H1 (cell line): ENCODE data around the gene LIPI. TPM values are rescaled to one million over a fixed set of nuclear protein-coding genes. Genes with fewer than 3 reads are reported as not detected.

ENCODE experiments used
- CTCF ChIA-PET: fragments of 300-600 bp; sonication (Branson Sonifier 250); formaldehyde crosslinking; loops from one replicate; lab custom pipeline; 2021; ENCODE audit not compliant: partially characterized antibody; lab: Charles Lee
- POLR2A ChIA-PET: fragments of 300-600 bp; sonication (Branson Sonifier 250); formaldehyde crosslinking; loops from one replicate; lab custom pipeline; 2021; ENCODE audit warnings: inconsistent platforms; ENCODE audit not compliant: partially characterized antibody; lab: Charles Lee
- DNase-seq, 2 experiments: peaks; one replicate each; pipeline versions ENCODE4 v3.0.0 to v3.0.0-alpha.2; 2010 to 2022; ENCODE audit warnings: low spot score in 2 of 2, low read depth in 1 of 2, mixed read lengths in 1 of 2
- FAIRE-seq: peaks from 2 replicates; lab custom pipeline; 2011; peaks lifted over from hg19 to GRCh38; lab: Jason Lieb, UNC
- H2AFZ ChIP-seq: 2 replicates; pipeline ENCODE4 v1.8.1; 2012; ENCODE audit warnings: low read length, inconsistent platforms
- H2AK5ac ChIP-seq: 2 replicates; pipeline ENCODE4 v1.6.1; 2013; ENCODE audit warnings: low read depth, low read length
- H2BK120ac ChIP-seq: replicated peaks from 2 replicates; pipeline ENCODE3; 2013; ENCODE audit warnings: low read depth, low read length, inconsistent platforms
- H2BK12ac ChIP-seq: 2 replicates; pipeline ENCODE4 v1.6.1; 2013; ENCODE audit warnings: low read depth, low read length
- H2BK15ac ChIP-seq: 2 replicates; pipeline ENCODE4 v1.6.1; 2013; ENCODE audit warnings: low read length
- H2BK20ac ChIP-seq: 2 replicates; pipeline ENCODE4 v1.6.1; 2013; ENCODE audit warnings: low read length
- H2BK5ac ChIP-seq: 2 replicates; pipeline ENCODE4 v1.6.1; 2013; ENCODE audit warnings: low read depth, low read length
- H3K14ac ChIP-seq: 2 replicates; pipeline ENCODE4 v1.6.1; 2013; ENCODE audit warnings: inconsistent platforms; ENCODE audit not compliant: insufficient read length
- H3K18ac ChIP-seq: 2 replicates; pipeline ENCODE4 v1.6.1; 2013; ENCODE audit warnings: low read length; ENCODE audit errors: extremely low read depth
- H3K23ac ChIP-seq: 2 replicates; pipeline ENCODE4 v1.6.1; 2013; ENCODE audit warnings: inconsistent platforms; ENCODE audit not compliant: insufficient read length
- H3K23me2 ChIP-seq: 2 replicates; pipeline ENCODE4 v1.6.1; 2013; ENCODE audit warnings: low read depth, low read length
- H3K27ac ChIP-seq: 2 replicates; pipeline ENCODE4 v1.6.1; 2011; ENCODE audit warnings: low read depth, low read length, inconsistent platforms
- H3K27me3 ChIP-seq, 4 experiments: replicated peaks in 1 of 4; 1 replicate in 1 of 4; 2 replicates in 3 of 4; pipeline versions ENCODE4 v1.6.1 to v1.8.1; 2011 to 2013; ENCODE audit warnings: low read length in 3 of 4, mild to moderate bottlenecking in 3 of 4, inconsistent platforms in 2 of 4, mixed read lengths in 2 of 4, moderate library complexity in 1 of 4; ENCODE audit not compliant: control insufficient read depth in 3 of 4, insufficient read depth in 3 of 4; ENCODE audit errors: extremely low read depth in 1 of 4
- H3K36me3 ChIP-seq, 4 experiments: 2 replicates each; pipeline versions ENCODE4 v1.6.1 to v1.8.1; 2011 to 2013; ENCODE audit warnings: mild to moderate bottlenecking in 4 of 4, low read length in 3 of 4, moderate library complexity in 2 of 4, control low read depth in 1 of 4, inconsistent platforms in 1 of 4; ENCODE audit not compliant: insufficient read depth in 4 of 4, control insufficient read depth in 2 of 4
- H3K4ac ChIP-seq: replicated peaks from 2 replicates; pipeline ENCODE3; 2013; ENCODE audit warnings: low read length, low read depth, mixed read lengths, inconsistent platforms; ENCODE audit not compliant: insufficient read length
- H3K4me1 ChIP-seq, 4 experiments: replicated peaks in 1 of 4; 1 replicate in 1 of 4; 2 replicates in 3 of 4; pipeline versions ENCODE4 v1.6.1 to v1.8.1; 2011 to 2013; ENCODE audit warnings: low read length in 3 of 4, inconsistent platforms in 2 of 4, mixed read lengths in 1 of 4; ENCODE audit not compliant: insufficient read depth in 4 of 4, control insufficient read depth in 3 of 4
- H3K4me2 ChIP-seq, 2 experiments: 2 replicates each; pipeline versions ENCODE4 v1.6.1 to v1.8.1; 2011 to 2013; ENCODE audit warnings: low read depth in 2 of 2, low read length in 2 of 2, control low read depth in 1 of 2, inconsistent platforms in 1 of 2, mild to moderate bottlenecking in 1 of 2; ENCODE audit not compliant: insufficient read depth in 1 of 2
- H3K4me3 ChIP-seq, 4 experiments: fragments of 200-600, 300-600 bp in 1 of 4; sonication (generic), shearing (Covaris generic), sonication (Bioruptor Twin) in 1 of 4; 2 replicates each; pipeline versions ENCODE4 v1.5.1 to v1.8.1; 2011 to 2016; ENCODE audit warnings: low read length in 4 of 4, low read depth in 3 of 4, control low read depth in 2 of 4, inconsistent platforms in 2 of 4, mild to moderate bottlenecking in 2 of 4, mixed read lengths in 1 of 4, moderate library complexity in 1 of 4; ENCODE audit not compliant: insufficient read depth in 2 of 4; ENCODE audit errors: extremely low read depth in 1 of 4
- H3K56ac ChIP-seq: replicated peaks from 2 replicates; pipeline ENCODE3; 2013; ENCODE audit warnings: low read depth, mild to moderate bottlenecking, mixed read lengths, low read length, inconsistent platforms; ENCODE audit not compliant: insufficient read length
- H3K79me1 ChIP-seq: 2 replicates; pipeline ENCODE4 v1.6.1; 2013; ENCODE audit warnings: low read depth, low read length, control low read depth
- H3K79me2 ChIP-seq, 2 experiments: 2 replicates each; pipeline versions ENCODE4 v1.6.1 to v1.8.1; 2012 to 2013; ENCODE audit warnings: low read length in 2 of 2, mild to moderate bottlenecking in 2 of 2, inconsistent platforms in 1 of 2; ENCODE audit not compliant: insufficient read depth in 2 of 2, control insufficient read depth in 1 of 2
- H3K9ac ChIP-seq, 4 experiments: replicated peaks in 1 of 4; 1 replicate in 1 of 4; 2 replicates in 3 of 4; pipeline versions ENCODE4 v1.6.1 to v1.8.1; 2011 to 2013; ENCODE audit warnings: low read depth in 3 of 4, low read length in 3 of 4, control low read depth in 2 of 4, mild to moderate bottlenecking in 2 of 4, moderate library complexity in 2 of 4, inconsistent platforms in 1 of 4; ENCODE audit errors: extremely low read depth in 1 of 4
- H3K9me3 ChIP-seq, 2 experiments: 2 replicates each; pipeline versions ENCODE4 v1.6.1 to v1.8.1; 2012 to 2013; ENCODE audit warnings: mild to moderate bottlenecking in 2 of 2, moderate library complexity in 2 of 2, control low read depth in 1 of 2, inconsistent platforms in 1 of 2, low read depth in 1 of 2, low read length in 1 of 2, mixed read lengths in 1 of 2; ENCODE audit not compliant: insufficient read depth in 2 of 2
- H4K20me1 ChIP-seq, 2 experiments: replicated peaks in 1 of 2; 2 replicates each; pipeline versions ENCODE3 to v1.8.1; 2011 to 2013; ENCODE audit warnings: inconsistent platforms in 2 of 2, low read length in 2 of 2, mild to moderate bottlenecking in 1 of 2; ENCODE audit not compliant: insufficient read depth in 2 of 2, control insufficient read depth in 1 of 2
- H4K5ac ChIP-seq: 2 replicates; pipeline ENCODE4 v1.6.1; 2013; ENCODE audit warnings: low read length, low read depth, mixed read lengths, inconsistent platforms; ENCODE audit not compliant: insufficient read length
- H4K8ac ChIP-seq: 2 replicates; pipeline ENCODE4 v1.8.0; 2013; ENCODE audit warnings: mild to moderate bottlenecking, moderate library complexity, low read length, inconsistent platforms; ENCODE audit not compliant: insufficient read depth; ENCODE audit errors: extremely low read depth
- H4K91ac ChIP-seq: replicated peaks from 2 replicates; pipeline ENCODE3; 2013; ENCODE audit warnings: low read length, mixed read lengths, inconsistent platforms; ENCODE audit not compliant: insufficient read length
- HDAC6 ChIP-seq: IDR thresholded peaks from one replicate; pipeline ENCODE4 v1.7.1; 2012; ENCODE audit warnings: low read depth, mild to moderate bottlenecking, inconsistent platforms, low read length, moderate library complexity
- POLR2A ChIP-seq, 2 experiments: IDR thresholded peaks; 1 replicate in 1 of 2; 2 replicates in 1 of 2; pipeline ENCODE4 v1.6.1; 2011; ENCODE audit warnings: low read depth in 2 of 2, low read length in 2 of 2, mild to moderate bottlenecking in 2 of 2; ENCODE audit errors: control extremely low read depth in 1 of 2
- polyA plus RNA-seq, 7 experiments: library from polyadenylated mRNA; depleted of rRNA in 3 of 7; stranded (reverse) in 5 of 7; unstranded in 2 of 7; fragments of >200 nt in 5 of 7; fragments of 200-250 nt in 2 of 7; gene quantifications; 1 replicate in 5 of 7; 2 replicates in 1 of 7; 4 replicates in 1 of 7; pipeline versions ENCODE4 v1.2.1 to v1.2.3, GENCODE V29; 2011 to 2013; ENCODE audit warnings: missing spikeins in 2 of 7, mixed read lengths in 2 of 7
- total RNA-seq: library from RNA; stranded (reverse); fragmentation: NEBNext Ultra II Directional; extraction: Animal tissue kit (Norgen Biotek cat#: 25700); gene quantifications from 2 replicates; pipeline ENCODE4 v1.2.1, GENCODE V29; 2021

The LIPI gene
- total and polyA plus RNA-seq, 2 of the 8 experiments (the other 6 are each of a cell fraction or from before 2014, with no cell fraction given), result not detected

DNA sequence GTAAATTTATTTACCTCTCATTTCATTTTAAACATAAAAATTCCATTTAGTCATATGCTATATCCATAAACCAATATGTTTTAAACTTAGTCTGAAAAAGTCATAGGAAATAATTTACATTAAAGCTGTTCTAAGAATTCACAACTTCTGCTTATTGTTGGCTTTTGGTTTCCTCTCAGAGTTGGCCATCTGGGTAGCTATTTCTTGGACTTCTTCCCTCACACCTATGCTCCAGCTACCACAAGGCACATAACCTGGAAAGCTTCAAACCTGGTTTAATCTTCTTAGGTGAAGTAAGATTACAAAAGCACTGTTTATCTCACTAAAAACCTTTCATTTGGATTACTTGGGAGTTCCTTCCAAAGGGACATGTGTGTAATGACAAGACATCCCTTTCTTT lies 35.0 kb upstream of the LIPI start:
- no peaks in the 10 kb centered on the region for H3K79me1 ChIP-seq
- H2BK15ac ChIP-seq, result no peak overlapping the region
- TF ChIP-seq HDAC6 (no peak), POLR2A (IDR thresholded peaks at IDR 0.05; ENCODE audit: control extremely low read depth in 1 of 2, low read depth in 2 of 2, low read length in 2 of 2) (no peak)

More for the DNA sequence above, 35.0 kb upstream of the LIPI start:
- no peak overlapping the region for H4K8ac ChIP-seq
- no peaks in the 10 kb centered on the region for H4K20me1 ChIP-seq
- no peaks in the 10 kb centered on the region for H3K36me3 ChIP-seq
- no peak overlapping the region for H2AK5ac ChIP-seq
- H3K18ac ChIP-seq, result no peak overlapping the region
- H3K23ac ChIP-seq, result no peak overlapping the region
- no peak overlapping the region for H4K91ac ChIP-seq
- no peak for FAIRE-seq
- H3K27me3 ChIP-seq, result no peaks in the 10 kb centered on the region
- no peak overlapping the region for H3K9ac ChIP-seq
- no peak overlapping the region for H4K5ac ChIP-seq
- H2AFZ ChIP-seq, result no peak overlapping the region
- no peak overlapping the region for H2BK120ac ChIP-seq
- H2BK20ac ChIP-seq, result no peak overlapping the region
- no peak overlapping the region for H2BK5ac ChIP-seq
- no peak overlapping the region for H3K4me2 ChIP-seq
- no peaks in the 10 kb centered on the region for H3K4me1 ChIP-seq
- no peak overlapping the region for H3K56ac ChIP-seq
- no peak overlapping the region for H3K27ac ChIP-seq
- no peak overlapping the region for H3K4ac ChIP-seq
- no peak for DNase-seq
- no peak overlapping the region for H3K4me3 ChIP-seq
- ChIA-PET POLR2A (no interaction called here), CTCF (interaction anchor here (0.9 kb wide), 1 partner anchor 14 kb away, joined by 4 read pairs; no protein-coding TSS in a partner anchor)
- no peaks in the 10 kb centered on the region for H3K23me2 ChIP-seq
- H3K9me3 ChIP-seq, result no peaks in the 10 kb centered on the region
- no peak overlapping the region for H3K14ac ChIP-seq
- no peak overlapping the region for H2BK12ac ChIP-seq
- no peaks in the 10 kb centered on the region for H3K79me2 ChIP-seq
